SK-N-SH (cell line): ENCODE data around the gene CASKIN1. TPM values are rescaled to one million over a fixed set of nuclear protein-coding genes. Genes with fewer than 3 reads are reported as not detected.

ENCODE experiments used
- CTCF ChIA-PET: fragments of 300-600, 350-600 bp; formaldehyde crosslinking; extraction: SDS; loops from one replicate; lab custom pipeline; 2021; lab: Yijun Ruan, JAX
- POLR2A ChIA-PET: fragments of 350-600 bp; sonication (Branson Sonifier 250); formaldehyde crosslinking; extraction: SDS; loops from one replicate; lab custom pipeline; 2020; ENCODE audit warnings: antibody characterized with exemption, inconsistent platforms; lab: Yijun Ruan, JAX
- DNase-seq: peaks from one replicate; pipeline ENCODE4 v3.0.0; 2012
- H2AFZ ChIP-seq: fragments of 200-600 bp; sonication (generic); 2 replicates; pipeline ENCODE4 v1.8.1; 2016; ENCODE audit warnings: antibody characterized with exemption, mild to moderate bottlenecking, low read depth
- H3F3A ChIP-seq: fragments of 200-600 bp; sonication (generic); replicated peaks from 2 replicates; pipeline ENCODE3; 2016; ENCODE audit warnings: antibody characterized with exemption, mild to moderate bottlenecking; ENCODE audit not compliant: insufficient read depth
- H3K27ac ChIP-seq, 2 experiments: fragments of 200-500 bp in 1 of 2; fragments of 200-600 bp in 1 of 2; sonication (Bioruptor generic) in 1 of 2; sonication (generic), shearing (Covaris generic) in 1 of 2; 2 replicates each; pipeline versions ENCODE4 v1.5.1 to v1.6.1; 2014 to 2016; ENCODE audit warnings: low read depth in 2 of 2, inconsistent platforms in 1 of 2, low read length in 1 of 2, mild to moderate bottlenecking in 1 of 2, mixed read lengths in 1 of 2
- H3K27me3 ChIP-seq: fragments of 200-600 bp; sonication (generic), shearing (Covaris generic); 2 replicates; pipeline ENCODE4 v1.6.1; 2016; ENCODE audit warnings: mixed run types; ENCODE audit not compliant: insufficient read depth
- H3K36me3 ChIP-seq, 2 experiments: fragments of 200-500 bp in 1 of 2; fragments of 200-600 bp in 1 of 2; sonication (Bioruptor generic) in 1 of 2; sonication (generic) in 1 of 2; replicated peaks in 1 of 2; 2 replicates each; pipeline versions ENCODE3 to v1.5.1; 2014 to 2016; ENCODE audit warnings: low read length in 1 of 2, mild to moderate bottlenecking in 1 of 2; ENCODE audit not compliant: insufficient read depth in 2 of 2, control insufficient read depth in 1 of 2
- H3K4me1 ChIP-seq, 2 experiments: fragments of 200-500 bp in 1 of 2; fragments of 200-600 bp in 1 of 2; sonication (Bioruptor generic) in 1 of 2; sonication (generic), shearing (Covaris generic) in 1 of 2; 2 replicates each; pipeline versions ENCODE4 v1.5.1 to v1.6.1; 2014 to 2016; ENCODE audit warnings: low read depth in 1 of 2, low read length in 1 of 2, mixed run types in 1 of 2; ENCODE audit not compliant: insufficient read depth in 2 of 2, control insufficient read depth in 1 of 2
- H3K4me2 ChIP-seq: fragments of 200-600 bp; sonication (generic), shearing (Covaris generic); 2 replicates; pipeline ENCODE4 v1.6.1; 2017; ENCODE audit warnings: mixed run types
- H3K4me3 ChIP-seq, 2 experiments: fragments of 200-500 bp in 1 of 2; fragments of 200-600 bp in 1 of 2; sonication (Bioruptor generic) in 1 of 2; sonication (generic), shearing (Covaris generic) in 1 of 2; 2 replicates each; pipeline versions ENCODE4 v1.5.1 to v1.8.1; 2014 to 2016; ENCODE audit warnings: low read depth in 2 of 2, inconsistent platforms in 1 of 2, low read length in 1 of 2, mild to moderate bottlenecking in 1 of 2, mixed read lengths in 1 of 2, moderate library complexity in 1 of 2
- H3K79me2 ChIP-seq: fragments of 200-600 bp; sonication (generic); 2 replicates; pipeline ENCODE4 v1.8.1; 2017; ENCODE audit warnings: mild to moderate bottlenecking; ENCODE audit not compliant: insufficient read depth
- H3K9ac ChIP-seq: fragments of 200-600 bp; sonication (generic); 2 replicates; pipeline ENCODE4 v1.6.1; 2017; ENCODE audit warnings: mixed run types
- H3K9me2 ChIP-seq: fragments of 200-600 bp; sonication (generic); 2 replicates; pipeline ENCODE4 v1.6.1; 2017; ENCODE audit warnings: mixed run types
- H3K9me3 ChIP-seq: fragments of 200-600 bp; sonication (generic); 2 replicates; pipeline ENCODE4 v1.6.1; 2017; ENCODE audit warnings: mixed run types, mild to moderate bottlenecking, moderate library complexity
- H4K20me1 ChIP-seq: fragments of 200-600 bp; sonication (generic); 2 replicates; pipeline ENCODE4 v1.6.1; 2017; ENCODE audit warnings: mild to moderate bottlenecking, mixed run types; ENCODE audit not compliant: insufficient read depth
- ELF1 ChIP-seq: IDR thresholded peaks from 2 replicates; pipeline ENCODE4 v1.4.0; 2012
- FOSL2 ChIP-seq: IDR thresholded peaks from 2 replicates; pipeline ENCODE4 v1.4.0; 2012; ENCODE audit warnings: low read depth, mild to moderate bottlenecking, moderate library complexity, borderline replicate concordance
- FOXM1 ChIP-seq: IDR thresholded peaks from 2 replicates; pipeline ENCODE4 v1.4.0; 2012; ENCODE audit warnings: low read depth, mild to moderate bottlenecking
- GABPA ChIP-seq: IDR thresholded peaks from 2 replicates; pipeline ENCODE4 v1.4.0; 2012; ENCODE audit warnings: low read depth, mild to moderate bottlenecking
- JUND ChIP-seq: IDR thresholded peaks from 2 replicates; pipeline ENCODE4 v1.4.0; 2012
- MXI1 ChIP-seq: IDR thresholded peaks from 2 replicates; pipeline ENCODE4 v1.6.1; 2012; ENCODE audit warnings: mild to moderate bottlenecking, low read depth, low read length, improper control_type of control experiment
- NFIC ChIP-seq: IDR thresholded peaks from 2 replicates; pipeline ENCODE4 v1.4.0; 2012; ENCODE audit warnings: borderline replicate concordance
- POLR2AphosphoS5 ChIP-seq: IDR thresholded peaks from 2 replicates; pipeline ENCODE4 v1.6.1; 2012; ENCODE audit warnings: low read depth, low read length
- REST ChIP-seq: IDR thresholded peaks from 2 replicates; pipeline ENCODE4 v1.6.1; 2012; ENCODE audit warnings: mild to moderate bottlenecking, low read depth, low read length, moderate library complexity
- TAF1 ChIP-seq: IDR thresholded peaks from 2 replicates; pipeline ENCODE4 v1.6.1; 2012; ENCODE audit warnings: low read depth, mild to moderate bottlenecking, low read length, moderate library complexity, borderline replicate concordance
- TEAD4 ChIP-seq: IDR thresholded peaks from 2 replicates; pipeline ENCODE4 v1.4.0; 2012; ENCODE audit warnings: mild to moderate bottlenecking, borderline replicate concordance; ENCODE audit not compliant: insufficient read depth
- YY1 ChIP-seq: IDR thresholded peaks from 2 replicates; pipeline ENCODE4 v1.4.0; 2012; ENCODE audit warnings: low read depth, mild to moderate bottlenecking
- ZBTB33 ChIP-seq: IDR thresholded peaks from 2 replicates; pipeline ENCODE4 v1.4.0; 2012; ENCODE audit warnings: low read depth, borderline replicate concordance
- WGBS: methylation state at CpG from one replicate; pipeline ENCODE4 v1.1.6; 2017; ENCODE audit warnings: low lambda C conversion rate; 5-methylcytosine and 5-hydroxymethylcytosine counted together
- polyA plus RNA-seq, 3 experiments: library from polyadenylated mRNA; depleted of rRNA; stranded (reverse); fragments of >200 nt; gene quantifications; 2 replicates each; pipeline ENCODE4 v1.2.3, GENCODE V29; 2012
- TF ChIP-seq, protein P1 (sequence below): IDR thresholded peaks from 2 replicates; pipeline ENCODE4 v1.4.0; 2012; ENCODE audit warnings: low read depth, borderline replicate concordance

CASKIN1 gene
- polyA plus RNA-seq, 1 of the 3 experiments (the other 2 are of a cell fraction): 1.7 TPM

- TF ChIP-seq, protein P1, sequence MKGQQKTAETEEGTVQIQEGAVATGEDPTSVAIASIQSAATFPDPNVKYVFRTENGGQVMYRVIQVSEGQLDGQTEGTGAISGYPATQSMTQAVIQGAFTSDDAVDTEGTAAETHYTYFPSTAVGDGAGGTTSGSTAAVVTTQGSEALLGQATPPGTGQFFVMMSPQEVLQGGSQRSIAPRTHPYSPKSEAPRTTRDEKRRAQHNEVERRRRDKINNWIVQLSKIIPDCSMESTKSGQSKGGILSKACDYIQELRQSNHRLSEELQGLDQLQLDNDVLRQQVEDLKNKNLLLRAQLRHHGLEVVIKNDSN: no peak
- TF ChIP-seq ZBTB33: no peak
- no peak for TF ChIP-seq NFIC
Observed at GRCh38 chr16:2154533-2155090, 41.8 kb downstream of the CASKIN1 start (continued).

DNA sequence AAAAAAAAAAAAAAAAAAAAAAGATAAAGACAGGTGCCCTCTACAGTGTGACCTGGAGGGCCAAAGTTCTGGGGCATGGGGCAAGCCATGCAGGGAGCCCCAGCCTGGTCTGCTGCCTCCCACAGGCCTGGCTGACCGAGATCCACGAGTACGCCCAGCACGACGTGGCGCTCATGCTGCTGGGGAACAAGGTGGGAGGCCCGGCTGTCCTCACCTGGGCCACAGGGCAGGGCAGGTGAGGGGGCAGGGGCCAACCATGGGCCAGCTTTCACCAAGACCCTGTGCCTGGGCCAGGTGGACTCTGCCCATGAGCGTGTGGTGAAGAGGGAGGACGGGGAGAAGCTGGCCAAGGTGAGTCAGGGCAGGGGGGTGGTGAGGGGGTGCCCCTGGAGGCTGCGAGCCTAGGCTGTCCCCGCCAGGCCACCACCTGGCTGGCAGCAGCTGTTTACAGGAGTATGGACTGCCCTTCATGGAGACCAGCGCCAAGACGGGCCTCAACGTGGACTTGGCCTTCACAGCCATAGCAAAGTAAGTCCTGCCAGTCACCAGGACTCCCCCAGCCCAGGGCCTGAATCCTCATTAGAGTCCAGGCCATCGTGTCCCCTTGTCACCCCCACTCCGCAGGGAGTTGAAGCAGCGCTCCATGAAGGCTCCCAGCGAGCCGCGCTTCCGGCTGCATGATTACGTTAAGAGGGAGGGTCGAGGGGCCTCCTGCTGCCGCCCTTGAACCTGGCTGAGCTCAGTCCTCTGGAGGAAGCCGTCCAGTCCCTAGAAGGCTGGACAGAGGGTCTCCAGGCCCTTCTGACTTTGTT lies 43.5 kb downstream of the CASKIN1 start:
- ChIA-PET CTCF (interaction anchor here (0.6 to 6.9 kb wide), 18 partner anchors 13 to 374 kb away, joined by 3 to 55 read pairs (median 4); partner anchors contain the start of genes ECI1, NHERF2, NTHL1 and TBL3), POLR2A (interaction anchor here (0.6 to 1.0 kb wide), 3 partner anchors 12 to 142 kb away, joined by 3 to 4 read pairs (median 3); no protein-coding TSS in a partner anchor)
- Histone ChIP-seq H2AFZ (no peak overlapping the region), H3K27me3 (no peaks in the 10 kb centered on the region), H3K9me2 (no peaks in the 10 kb centered on the region), H3F3A (peaks cover 43% of the 10 kb centered on the region), H3K36me3 (peaks cover 22 to 34% of the 10 kb centered on the region in 2 experiments), H3K9ac (peak overlapping the region; percentile 89), H3K27ac (peak overlapping the region; percentile 28 to 64; a peak in 3 of 4 replicates), H3K4me1 (peaks cover 51 to 74% of the 10 kb centered on the region in 2 experiments; a peak in 3 of 4 replicates), H3K9me3 (no peaks in the 10 kb centered on the region), H3K4me2 (peak overlapping the region; percentile 96), H3K4me3 (peak overlapping the region; percentile 96 to 98), H4K20me1 (peaks cover 82% of the 10 kb centered on the region), H3K79me2 (peaks cover 80% of the 10 kb centered on the region)
- DNase-seq: no peak
- peak; percentile 65; the same call in 1 of the 2 replicates for TF ChIP-seq POLR2AphosphoS5
- no peak for TF ChIP-seq FOXM1
- no peak for TF ChIP-seq GABPA
- TF ChIP-seq REST: no peak
- TF ChIP-seq TAF1: 0 out of 2 replicates have a peak, but pooled peaks have one; percentile 7
- no peak for TF ChIP-seq JUND
- TF ChIP-seq ELF1: no peak
- TF ChIP-seq MXI1: no peak
- no peak for TF ChIP-seq YY1
- no peak for TF ChIP-seq TEAD4
- TF ChIP-seq FOSL2: no peak
- 26% methylated on average over 15 of the region's 25 CpGs for WGBS
